Ovary (tissue), 3 donors: ENCODE measurements around the gene FHAD1.

Source experiments
- POLR2A ChIP-seq: fragments of 450-650 bp; IDR thresholded peaks from one replicate; pipeline ENCODE4 v1.6.1; 2017; ENCODE audit warnings: antibody characterized with exemption, mild to moderate bottlenecking, moderate library complexity
- TF ChIP-seq, protein P1 (sequence below), 3 donors: fragments of 450-650 bp in 2 of 3; fragments of 200-600 bp in 1 of 3; IDR thresholded peaks; one replicate each; pipeline versions ENCODE4 v1.5.1 to v1.8.0; 2016 to 2022; ENCODE audit warnings: antibody characterized with exemption in 3 of 3, mild to moderate bottlenecking in 1 of 3
- donor health status: DM: no; HTN: no; CAD: no.

DNA sequence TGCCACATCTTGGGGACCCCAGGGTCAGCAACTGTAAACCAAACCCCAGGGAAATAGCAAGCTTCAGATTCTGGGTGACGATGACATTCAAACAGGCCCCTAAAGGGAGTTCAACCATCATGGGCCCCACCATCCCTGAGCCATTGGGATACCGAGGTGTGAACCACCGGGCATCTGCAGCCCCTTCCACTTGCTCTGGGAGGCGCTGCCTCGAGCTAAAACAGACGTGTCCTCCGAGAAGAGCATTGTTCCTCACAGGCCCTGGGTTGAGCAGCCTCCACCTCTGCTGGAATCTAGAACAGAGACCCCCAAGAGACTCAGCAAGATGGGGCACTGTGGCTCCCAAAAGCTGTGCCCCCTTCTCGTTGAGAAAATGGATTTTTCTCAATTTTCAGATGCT is 143.6 kb downstream of the FHAD1 start:
- TF ChIP-seq, protein P1, sequence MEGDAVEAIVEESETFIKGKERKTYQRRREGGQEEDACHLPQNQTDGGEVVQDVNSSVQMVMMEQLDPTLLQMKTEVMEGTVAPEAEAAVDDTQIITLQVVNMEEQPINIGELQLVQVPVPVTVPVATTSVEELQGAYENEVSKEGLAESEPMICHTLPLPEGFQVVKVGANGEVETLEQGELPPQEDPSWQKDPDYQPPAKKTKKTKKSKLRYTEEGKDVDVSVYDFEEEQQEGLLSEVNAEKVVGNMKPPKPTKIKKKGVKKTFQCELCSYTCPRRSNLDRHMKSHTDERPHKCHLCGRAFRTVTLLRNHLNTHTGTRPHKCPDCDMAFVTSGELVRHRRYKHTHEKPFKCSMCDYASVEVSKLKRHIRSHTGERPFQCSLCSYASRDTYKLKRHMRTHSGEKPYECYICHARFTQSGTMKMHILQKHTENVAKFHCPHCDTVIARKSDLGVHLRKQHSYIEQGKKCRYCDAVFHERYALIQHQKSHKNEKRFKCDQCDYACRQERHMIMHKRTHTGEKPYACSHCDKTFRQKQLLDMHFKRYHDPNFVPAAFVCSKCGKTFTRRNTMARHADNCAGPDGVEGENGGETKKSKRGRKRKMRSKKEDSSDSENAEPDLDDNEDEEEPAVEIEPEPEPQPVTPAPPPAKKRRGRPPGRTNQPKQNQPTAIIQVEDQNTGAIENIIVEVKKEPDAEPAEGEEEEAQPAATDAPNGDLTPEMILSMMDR (IDR thresholded peaks at IDR 0.05), result no peak
- TF ChIP-seq POLR2A, result no peak
